GM18520 (cell line): ENCODE measurements around the gene SKP2.
A peak's percentile ranks its signal among the peaks of the same experiment; 100 is the strongest.
"Not testable (repeated sequence)": the region's sequence is repeated elsewhere in the genome, so short reads cannot be mapped to it uniquely, and the experiment has no call there.

ENCODE experiments used
- ATAC-seq: cut with Tn5 transposase; IDR thresholded peaks from one replicate; pipeline ENCODE4 v1.9.1; 2021; ENCODE audit not compliant: unreplicated experiment

The SKP2 gene

GRCh38 chr5:36151434-36152323 lies at the start of gene SKP2, which contains the start of gene LMBRD2:
SKP2 (plus strand) TSS chr5:36152111; CDS start chr5:36152263, 152 bp downstream.
LMBRD2 (minus strand) TSS chr5:36151887; CDS start chr5:36143349, 8,538 bp downstream.
- peak; percentile 99 for ATAC-seq

- ATAC-seq = no peak
Observed at GRCh38 chr5:36105819-36106218, 46.1 kb upstream of the SKP2 start.

DNA sequence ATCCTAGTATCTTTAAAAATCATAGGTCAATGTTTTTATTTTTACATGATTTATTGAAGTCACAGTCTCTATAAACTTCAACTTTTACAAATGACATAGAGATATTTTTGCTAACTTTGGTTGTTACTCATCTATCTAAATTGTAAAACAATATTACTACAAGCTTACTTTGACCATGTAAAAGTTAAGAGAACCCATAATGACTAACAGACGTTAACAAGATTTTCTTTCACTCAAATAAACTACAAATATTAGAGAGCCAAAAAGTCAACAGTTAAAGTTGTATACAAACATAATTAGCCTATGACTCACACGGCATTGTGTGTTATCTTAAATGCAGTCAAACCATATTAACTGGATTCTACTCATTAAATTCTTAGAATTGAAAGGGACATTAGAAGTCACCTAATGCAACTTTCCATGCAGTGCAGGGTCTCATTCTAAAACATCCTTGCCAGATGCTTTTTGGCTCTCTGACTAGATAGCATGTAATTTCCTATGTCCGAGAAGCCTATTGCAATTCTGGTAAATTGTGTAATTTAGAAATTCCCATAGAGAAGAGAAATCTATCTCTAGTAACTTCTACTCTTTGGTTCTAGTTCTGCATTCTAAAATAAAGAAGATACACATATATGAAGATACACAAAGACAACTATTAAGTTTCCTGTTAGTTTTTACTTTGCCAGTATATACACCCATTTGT lies 43.0 kb upstream of the SKP2 start:
- no peak for ATAC-seq

- no peak for ATAC-seq
Observed at GRCh38 chr5:36111238-36111637, 40.7 kb upstream of the SKP2 start.

- ATAC-seq = no peak
Observed at GRCh38 chr5:36125868-36126267, 26.0 kb upstream of the SKP2 start.

DNA sequence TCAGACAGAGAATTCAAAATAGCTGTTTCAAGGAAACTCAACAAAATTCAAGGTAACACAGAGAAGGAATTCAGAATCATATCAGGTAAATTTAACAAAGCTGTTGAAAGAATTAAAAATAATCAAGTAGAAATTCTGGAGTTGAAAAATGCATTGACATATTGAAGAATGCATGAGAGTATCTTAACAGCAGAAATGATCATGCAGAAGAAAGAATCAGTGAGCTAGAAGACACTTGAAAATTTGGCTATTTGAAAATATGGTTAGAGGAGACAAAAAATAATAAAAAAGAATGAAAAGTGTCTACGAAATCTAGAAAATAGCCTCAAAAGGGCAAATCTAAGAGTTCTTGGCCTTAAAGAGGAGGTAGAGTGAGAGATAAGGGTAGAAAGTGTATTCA lies 23.1 kb upstream of the SKP2 start:
- no peak for ATAC-seq

DNA sequence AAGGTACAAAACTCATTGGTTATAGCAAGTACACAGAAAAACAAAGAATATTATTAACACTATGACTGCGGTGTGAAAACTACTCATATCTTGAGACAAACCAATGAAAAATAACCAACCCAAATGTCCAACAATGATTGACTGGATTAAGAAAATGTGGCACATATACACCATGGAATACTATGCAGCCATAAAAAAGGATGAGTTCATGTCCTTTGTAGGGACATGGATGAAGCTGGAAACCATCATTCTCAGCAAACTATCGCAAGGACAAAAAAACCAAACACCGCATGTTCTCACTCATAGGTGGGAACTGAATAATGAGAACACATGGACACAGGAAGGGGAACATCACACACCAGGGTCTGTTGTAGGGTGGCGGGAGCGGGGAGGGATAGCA lies 22.2 kb upstream of the SKP2 start:
- not testable (repeated sequence) for ATAC-seq

- ATAC-seq = not testable (repeated sequence)
Observed at GRCh38 chr5:36133009-36133408, 18.9 kb upstream of the SKP2 start.

DNA sequence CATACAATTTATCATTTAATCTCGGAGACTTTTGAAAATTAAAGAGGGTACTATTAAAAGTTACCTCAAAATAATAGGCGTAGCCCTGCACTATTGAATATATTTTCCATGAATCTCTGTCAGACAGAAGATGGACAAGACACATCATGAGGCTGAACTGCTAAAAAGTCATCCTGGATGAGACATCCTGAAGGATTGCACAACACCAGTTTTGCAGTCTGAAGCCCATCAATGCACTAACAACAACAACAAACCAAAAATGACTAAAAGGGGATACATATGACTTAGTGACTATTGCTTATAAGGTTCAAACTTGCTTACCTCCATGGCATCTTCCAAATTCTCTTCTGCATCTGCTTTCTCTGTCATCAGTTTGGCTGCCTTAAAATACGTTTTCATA lies 15.9 kb upstream of the SKP2 start:
- no peak for ATAC-seq

DNA sequence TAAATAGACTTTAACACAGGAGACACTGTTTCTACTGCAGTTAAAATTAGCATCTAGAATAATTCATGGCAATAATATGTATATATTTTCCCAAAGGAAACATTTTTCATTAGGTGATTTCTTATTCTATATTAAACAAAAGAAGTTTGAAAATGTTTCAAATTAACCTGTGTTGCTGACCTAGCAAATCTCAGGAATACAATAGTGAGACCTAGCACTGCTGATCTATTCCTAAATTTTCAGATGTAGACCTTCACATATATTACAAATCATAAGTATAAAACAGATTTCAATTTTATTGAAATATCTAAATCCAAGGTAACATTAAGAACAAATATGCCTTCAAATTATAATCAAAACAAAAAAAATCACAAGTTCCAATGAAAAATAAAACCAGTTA lies 15.3 kb upstream of the SKP2 start:
- no peak for ATAC-seq

GRCh38 chr5:36138900-36139683 lies 12.8 kb upstream of the SKP2 start:
- ATAC-seq = no peak

- no peak for ATAC-seq
Observed at GRCh38 chr5:36145311-36145710, 6.6 kb upstream of the SKP2 start.

- no peak for ATAC-seq
Observed at GRCh38 chr5:36146390-36146789, 5.5 kb upstream of the SKP2 start.

GRCh38 chr5:36147681-36148080 lies 4.2 kb upstream of the SKP2 start:
- ATAC-seq = no peak

- ATAC-seq = no peak
Observed at GRCh38 chr5:36150676-36151433, 1.1 kb upstream of the SKP2 start.

GRCh38 chr5:36152324-36153297 lies 700 bp downstream of the SKP2 start:
- ATAC-seq = no peak

- ATAC-seq = no peak
Observed at GRCh38 chr5:36153298-36153677, 1.4 kb downstream of the SKP2 start.

DNA sequence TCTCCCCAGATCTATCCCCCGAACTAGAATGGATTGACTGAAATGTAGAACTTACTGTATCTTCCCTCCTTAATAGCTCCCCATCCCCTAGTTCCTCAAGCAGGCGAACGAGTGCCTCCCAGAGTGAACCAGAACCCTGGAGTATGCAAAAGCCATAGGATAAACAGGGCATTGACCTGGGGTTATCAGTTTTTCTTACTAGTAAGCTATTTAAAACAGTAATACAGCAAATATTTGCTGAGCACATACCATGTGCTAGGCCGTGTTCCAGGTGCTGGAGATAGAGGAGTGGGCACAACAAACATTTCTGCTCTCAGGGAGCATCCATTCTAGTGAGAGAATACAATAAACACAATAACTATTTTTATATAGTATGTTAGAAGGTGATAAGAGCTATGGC lies 1.8 kb downstream of the SKP2 start:
- ATAC-seq = no peak

GRCh38 chr5:36155291-36155690 lies 3.4 kb downstream of the SKP2 start:
- ATAC-seq = no peak
